ENCODE data around the gene TAL1. TPM values are rescaled to one million over a fixed set of nuclear protein-coding genes. Genes with fewer than 3 reads are reported as not detected.

TAL1 gene
- total and polyA plus RNA-seq, 2 of the 8 experiments (the other 6 are each of a cell fraction or from before 2014, with no cell fraction given) = 0.09 to 0.15 TPM

DNA sequence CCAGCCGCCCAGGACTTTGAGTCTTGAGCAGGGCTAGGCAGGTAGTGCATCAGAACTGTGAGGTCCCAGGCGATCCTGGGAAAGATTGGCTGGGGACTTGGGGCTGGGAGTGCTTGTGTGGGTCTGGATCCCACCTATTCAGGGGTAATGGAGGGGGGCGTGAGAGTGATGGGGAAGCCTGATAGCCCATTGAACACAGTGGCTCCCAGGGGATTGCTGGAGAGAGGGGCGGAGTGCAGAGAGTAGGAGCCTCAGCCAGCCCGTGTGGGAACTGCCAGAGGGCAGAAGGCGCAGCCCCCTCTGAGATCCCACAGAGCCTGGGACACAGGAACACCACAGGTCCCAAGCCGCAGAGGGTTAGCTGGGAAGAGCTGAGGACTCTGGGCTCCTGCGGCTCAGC is 22.9 kb downstream of the TAL1 start:
- DNase-seq (ENCODE audit: low read depth in 1 of 2, low spot score in 2 of 2) (peak in 1 of 2 experiments; percentile 56), FAIRE-seq (no peak)
- H3K23ac ChIP-seq (ENCODE audit: insufficient read length) = no peak overlapping the region
- no peak overlapping the region for H2BK120ac ChIP-seq (replicated peaks; ENCODE audit: low read depth, low read length)
- peaks cover 1% of the 10 kb centered on the region; the same call in 1 of the 2 replicates for H3K23me2 ChIP-seq (ENCODE audit: low read depth, low read length)
- no peak overlapping the region for H4K5ac ChIP-seq (ENCODE audit: insufficient read length, low read depth, low read length)
- H3K79me2 ChIP-seq (ENCODE audit: control insufficient read depth in 1 of 2, insufficient read depth in 2 of 2, low read length in 2 of 2) = no peaks in the 10 kb centered on the region
- H3K9me3 ChIP-seq (ENCODE audit: insufficient read depth in 2 of 2, low read depth in 1 of 2, low read length in 1 of 2) = no peaks in the 10 kb centered on the region
- no peak overlapping the region for H2BK5ac ChIP-seq (ENCODE audit: low read depth, low read length)
- H3K79me1 ChIP-seq (ENCODE audit: low read depth, low read length) = no peaks in the 10 kb centered on the region
- H3K4me3 ChIP-seq (ENCODE audit: extremely low read depth in 1 of 4, insufficient read depth in 2 of 4, low read depth in 3 of 4, low read length in 4 of 4) = peak overlapping the region in 1 of 4 experiments; percentile 45; a peak in 2 of 8 replicates
- H3K9ac ChIP-seq (replicated peaks in 1 of 4; ENCODE audit: extremely low read depth in 1 of 4, low read depth in 3 of 4, low read length in 3 of 4) = no peak overlapping the region
- peak overlapping the region; percentile 77; the same call in 1 of the 2 replicates for H2BK15ac ChIP-seq (ENCODE audit: low read length)
- H4K91ac ChIP-seq (replicated peaks; ENCODE audit: insufficient read length, low read length) = no peak overlapping the region
- H3K36me3 ChIP-seq (ENCODE audit: control insufficient read depth in 2 of 4, insufficient read depth in 4 of 4, low read length in 3 of 4) = no peaks in the 10 kb centered on the region
- POLR2A ChIA-PET (ENCODE audit: partially characterized antibody) = no interaction called here
- peaks cover 5 to 25% (median 16%) of the 10 kb centered on the region in 4 experiments for H3K4me1 ChIP-seq (replicated peaks in 1 of 4; ENCODE audit: control insufficient read depth in 3 of 4, insufficient read depth in 4 of 4, low read length in 3 of 4)
- H3K27ac ChIP-seq (ENCODE audit: low read depth, low read length) = no peak overlapping the region
- no peaks in the 10 kb centered on the region for H4K20me1 ChIP-seq (replicated peaks in 1 of 2; ENCODE audit: control insufficient read depth in 1 of 2, insufficient read depth in 2 of 2, low read length in 2 of 2)
- H2BK20ac ChIP-seq (ENCODE audit: low read length) = no peak overlapping the region
- no peak overlapping the region for H3K14ac ChIP-seq (ENCODE audit: insufficient read length)
- H3K27me3 ChIP-seq (replicated peaks in 1 of 4; ENCODE audit: control insufficient read depth in 3 of 4, extremely low read depth in 1 of 4, insufficient read depth in 3 of 4, low read length in 3 of 4) = peaks cover 2 to 37% (median 27%) of the 10 kb centered on the region in 4 experiments
- TF ChIP-seq TAF7 (optimal IDR thresholded peaks at IDR 0.05; ENCODE audit: borderline replicate concordance, low read depth, low read length) (no peak), POLR2AphosphoS5 (IDR thresholded peaks at IDR 0.05; ENCODE audit: low read depth, low read length) (no peak), CHD1 (IDR thresholded peaks at IDR 0.05; ENCODE audit: low read depth, low read length) (no peak), HDAC2 (IDR thresholded peaks at IDR 0.05; ENCODE audit: borderline replicate concordance in 1 of 2, low read depth in 2 of 2, low read length in 2 of 2) (no peak), EZH2 (IDR thresholded peaks at IDR 0.05; ENCODE audit: low read depth, low read length, severe bottlenecking) (peak; percentile 23), GTF2F1 (IDR thresholded peaks at IDR 0.05; ENCODE audit: borderline replicate concordance, low read depth, low read length) (no peak), FOSL1 (IDR thresholded peaks at IDR 0.05; ENCODE audit: insufficient read depth, low read depth, low read length) (no peak), GABPA (IDR thresholded peaks at IDR 0.05; ENCODE audit: borderline replicate concordance, insufficient read depth, low read length) (no peak)
- H2AFZ ChIP-seq (ENCODE audit: low read length) = no peak overlapping the region
- H3K18ac ChIP-seq (ENCODE audit: extremely low read depth, low read length) = peak overlapping the region; percentile 28; the same call in 1 of the 2 replicates
- CTCF ChIA-PET (ENCODE audit: partially characterized antibody) = interaction anchor here (1.0 to 3.5 kb wide), 3 partner anchors 16 to 30 kb away, joined by 3 to 23 read pairs (median 3); no protein-coding TSS in a partner anchor
- no peak overlapping the region for H4K8ac ChIP-seq (ENCODE audit: extremely low read depth, insufficient read depth, low read length)
- H3K4ac ChIP-seq (replicated peaks; ENCODE audit: insufficient read length, low read depth, low read length) = no peak overlapping the region
- peak overlapping the region; percentile 65; the same call in 1 of the 2 replicates for H2BK12ac ChIP-seq (ENCODE audit: low read depth, low read length)
- H3K4me2 ChIP-seq (ENCODE audit: insufficient read depth in 1 of 2, low read depth in 2 of 2, low read length in 2 of 2) = peak overlapping the region; percentile 67
- no peak overlapping the region for H3K56ac ChIP-seq (replicated peaks; ENCODE audit: insufficient read length, low read depth, low read length)
- H2AK5ac ChIP-seq (ENCODE audit: low read depth, low read length) = no peak overlapping the region
- 51% methylated on average over 8 of the region's 8 CpGs; no CpG with 5 or more reads in 1 of the 2 experiments for WGBS, 2 experiments (ENCODE audit: extremely low coverage in 1 of 2, insufficient coverage in 1 of 2, insufficient read length in 1 of 2, insufficient replicate concordance in 2 of 2, low coverage in 1 of 2, low lambda C conversion rate in 2 of 2, missing lambda C conversion rate in 1 of 2)

Data from H1 (cell line).